Memory B cell (primary cell): ENCODE data around the gene KRT35.
"Not testable (repeated sequence)": the region's sequence is repeated elsewhere in the genome, so short reads cannot be mapped to it uniquely, and the experiment has no call there.

ENCODE experiments used
- ATAC-seq: fragments of 150-1000 bp; cut with Tn5 transposase; 2 replicates; pipeline ENCODE4 v1.10.0; 2021; ENCODE audit warnings: low read depth, mild to moderate bottlenecking, moderate library complexity
- DNase-seq, 2 donors: peaks; one replicate each; pipeline ENCODE4 v3.0.0; 2022; ENCODE audit warnings: low spot score in 2 of 2
- H3K27ac Mint-ChIP-seq: one replicate; pipeline ENCODE4 v1.8.0; 2022; ENCODE audit warnings: mild to moderate bottlenecking, moderate library complexity, mixed read lengths
- H3K27me3 Mint-ChIP-seq: one replicate; pipeline ENCODE4 v1.8.0; 2022; ENCODE audit warnings: mixed read lengths
- H3K36me3 Mint-ChIP-seq: one replicate; pipeline ENCODE4 v1.8.0; 2022; ENCODE audit warnings: mild to moderate bottlenecking, mixed read lengths
- H3K4me1 Mint-ChIP-seq: one replicate; pipeline ENCODE4 v1.8.0; 2022; ENCODE audit warnings: mixed read lengths
- H3K4me3 Mint-ChIP-seq: one replicate; pipeline ENCODE4 v1.8.0; 2022; ENCODE audit warnings: mild to moderate bottlenecking, moderate library complexity, mixed read lengths
- H3K9me3 Mint-ChIP-seq: one replicate; pipeline ENCODE4 v1.8.0; 2022; ENCODE audit warnings: mixed read lengths

The KRT35 gene

DNA sequence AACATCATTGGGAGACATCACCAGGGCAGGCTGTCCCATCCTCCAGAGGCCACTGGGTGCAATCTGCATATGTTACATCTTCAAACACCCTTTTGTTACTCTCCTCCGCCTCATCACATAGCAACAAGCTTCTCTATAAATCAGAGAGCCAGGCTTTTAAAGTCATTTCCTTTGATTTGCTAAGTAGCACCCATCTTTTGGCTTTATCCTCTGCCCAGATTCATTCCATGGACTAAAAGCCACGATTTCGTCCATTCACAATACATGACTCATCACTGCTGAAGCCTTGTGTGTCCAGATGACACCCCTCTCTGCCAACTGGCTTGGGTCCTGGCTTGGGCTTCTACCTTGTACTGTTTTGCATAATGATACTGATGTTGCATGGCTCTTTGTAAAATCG, 38.2 kb downstream of the KRT35 start:
- H3K27me3 Mint-ChIP-seq, result peaks cover 23% of the 10 kb centered on the region
- DNase-seq, result no peak
- no peaks in the 10 kb centered on the region for H3K9me3 Mint-ChIP-seq
- H3K4me3 Mint-ChIP-seq, result no peak overlapping the region
- H3K4me1 Mint-ChIP-seq, result no peaks in the 10 kb centered on the region
- no peaks in the 10 kb centered on the region for H3K36me3 Mint-ChIP-seq
- H3K27ac Mint-ChIP-seq, result no peak overlapping the region
- ATAC-seq, result no peak

DNA sequence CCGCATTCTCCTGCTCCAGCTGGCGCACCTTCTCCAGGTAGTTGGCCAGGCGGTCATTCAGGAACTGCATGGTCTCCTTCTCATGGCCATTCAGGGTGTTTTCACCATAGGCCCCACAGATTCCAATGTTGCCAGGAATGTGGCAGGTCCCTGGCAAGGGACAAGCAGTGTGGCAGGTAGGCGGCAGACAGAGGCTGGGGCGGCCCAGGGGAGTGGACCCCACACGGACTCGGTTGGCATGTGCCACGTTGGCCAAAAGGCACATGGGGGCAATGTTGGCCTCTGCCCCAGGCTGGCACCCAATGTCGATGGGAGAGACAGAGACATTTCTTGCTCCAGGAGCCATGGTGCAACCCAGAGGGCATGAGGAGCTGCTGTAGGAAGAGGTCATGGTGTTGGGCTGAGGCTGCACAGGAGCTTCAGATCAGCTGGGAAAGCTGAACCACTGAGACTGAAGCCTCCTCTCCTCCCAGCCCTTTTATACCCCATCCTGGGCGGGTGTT, 40.4 kb downstream of the KRT35 start, which contains the start of gene KRT38:
Gene KRT38, minus strand, starts transcription at position 453 of the 503 bp plus-strand sequence. Its CDS starts 62 bp downstream, at position 391.
- no peak for ATAC-seq

DNA sequence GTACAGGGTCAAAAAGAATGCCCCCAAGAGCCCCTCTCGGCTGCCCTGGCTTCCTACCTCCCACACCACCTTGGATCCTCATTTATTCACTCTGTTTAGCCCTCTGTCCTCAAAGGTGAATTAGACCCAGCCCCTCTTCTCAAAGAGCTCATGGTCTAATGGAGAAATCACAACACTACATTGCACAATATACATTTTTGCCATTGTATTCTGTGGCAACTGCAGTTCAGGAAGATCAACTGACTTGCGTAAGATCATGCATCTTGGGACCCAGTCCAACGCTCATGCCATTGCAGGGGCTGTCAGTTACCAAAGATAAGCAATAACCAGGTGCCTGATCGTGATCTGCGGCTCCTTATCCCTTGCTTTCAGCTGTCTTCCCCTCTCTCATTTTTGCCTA, 41.6 kb downstream of the KRT35 start:
- DNase-seq (no peak), ATAC-seq (no peak)
- no peak overlapping the region for H3K27ac Mint-ChIP-seq
- H3K36me3 Mint-ChIP-seq, result no peaks in the 10 kb centered on the region
- no peaks in the 10 kb centered on the region for H3K4me1 Mint-ChIP-seq
- no peak overlapping the region for H3K4me3 Mint-ChIP-seq
- H3K9me3 Mint-ChIP-seq, result no peaks in the 10 kb centered on the region
- H3K27me3 Mint-ChIP-seq, result peaks cover 22% of the 10 kb centered on the region

More for the DNA sequence above, 40.4 kb downstream of the KRT35 start, which contains the start of gene KRT38:
- Mint-ChIP-seq H3K4me3 (no peak within 1 kb of the TSS), H3K36me3 (no peaks in the 10 kb centered on the region), H3K9me3 (no peaks in the 10 kb centered on the region), H3K4me1 (no peaks in the 10 kb centered on the region), H3K27me3 (peaks cover 23% of the 10 kb centered on the region), H3K27ac (no peak within 1 kb of the TSS)
- no peak for DNase-seq

DNA sequence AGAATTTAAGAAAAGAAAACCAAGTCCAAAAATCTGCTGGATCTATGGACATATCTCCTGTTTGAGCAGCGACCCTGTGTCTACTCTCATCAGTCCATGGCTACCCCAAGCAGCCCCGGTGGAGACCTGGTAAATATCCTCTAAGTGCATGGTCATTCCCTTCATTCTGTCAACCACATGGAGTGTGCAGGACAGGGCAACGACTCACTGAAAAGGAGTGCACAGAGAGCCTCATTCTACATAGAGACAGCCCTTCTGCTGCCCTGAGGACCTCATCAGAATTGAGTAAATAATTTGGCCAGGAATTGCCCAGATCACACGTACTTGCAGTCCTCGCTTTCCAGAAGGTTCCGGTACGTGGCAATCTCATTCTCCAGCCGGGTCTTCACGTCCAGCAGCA, 43.2 kb downstream of the KRT35 start:
- H3K36me3 Mint-ChIP-seq, result no peaks in the 10 kb centered on the region
- ATAC-seq (no peak), DNase-seq (no peak)
- no peaks in the 10 kb centered on the region for H3K9me3 Mint-ChIP-seq
- H3K27ac Mint-ChIP-seq, result no peak overlapping the region
- no peaks in the 10 kb centered on the region for H3K4me1 Mint-ChIP-seq
- H3K27me3 Mint-ChIP-seq, result peaks cover 20% of the 10 kb centered on the region
- H3K4me3 Mint-ChIP-seq, result no peak overlapping the region

DNA sequence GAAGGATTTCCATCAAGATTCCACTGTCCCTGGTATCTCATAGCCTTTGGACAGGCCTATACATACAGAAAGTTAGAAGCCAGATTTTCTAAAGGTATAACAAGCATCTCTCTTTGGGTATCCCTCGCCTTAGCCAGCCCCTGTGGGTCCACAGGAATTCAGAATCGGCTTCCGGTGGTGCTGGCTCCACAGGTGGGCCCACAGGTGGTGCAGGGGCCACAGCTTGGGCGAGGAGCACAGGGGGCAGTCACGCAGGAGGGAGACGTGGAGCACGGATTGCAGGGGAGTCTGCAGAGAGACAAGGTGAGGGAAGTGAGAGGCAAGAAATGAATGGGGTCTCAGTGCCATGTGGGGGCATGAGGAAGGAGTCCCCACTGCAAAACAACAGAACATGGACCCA, 43.7 kb downstream of the KRT35 start:
- H3K36me3 Mint-ChIP-seq, result no peaks in the 10 kb centered on the region
- ATAC-seq, result no peak
- DNase-seq, result no peak
- H3K27ac Mint-ChIP-seq, result no peak overlapping the region
- no peaks in the 10 kb centered on the region for H3K4me1 Mint-ChIP-seq
- H3K4me3 Mint-ChIP-seq, result no peak overlapping the region
- H3K9me3 Mint-ChIP-seq, result no peaks in the 10 kb centered on the region
- peaks cover 21% of the 10 kb centered on the region for H3K27me3 Mint-ChIP-seq

DNA sequence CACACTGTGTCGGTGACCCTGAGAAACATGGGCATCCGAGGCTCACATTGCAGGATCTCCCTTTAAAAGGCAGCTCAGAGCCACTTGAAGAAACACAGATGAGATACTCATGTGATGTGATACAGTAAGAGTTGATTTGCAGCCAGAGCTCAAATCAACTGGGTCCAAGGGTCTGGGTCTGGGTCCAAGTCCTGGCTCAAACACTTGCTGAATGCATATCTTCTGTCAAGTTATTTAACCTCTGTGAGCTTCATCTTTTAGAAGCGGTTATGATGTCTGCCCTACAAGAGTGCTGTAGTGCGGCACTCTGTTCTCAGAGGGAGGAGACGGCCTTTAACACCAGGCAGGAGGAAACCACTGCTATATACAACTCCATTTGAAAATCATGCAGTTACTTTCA, 46.5 kb downstream of the KRT35 start:
- ATAC-seq, result no peak
- H3K4me3 Mint-ChIP-seq, result no peak overlapping the region
- peaks cover 12% of the 10 kb centered on the region for H3K27me3 Mint-ChIP-seq

DNA sequence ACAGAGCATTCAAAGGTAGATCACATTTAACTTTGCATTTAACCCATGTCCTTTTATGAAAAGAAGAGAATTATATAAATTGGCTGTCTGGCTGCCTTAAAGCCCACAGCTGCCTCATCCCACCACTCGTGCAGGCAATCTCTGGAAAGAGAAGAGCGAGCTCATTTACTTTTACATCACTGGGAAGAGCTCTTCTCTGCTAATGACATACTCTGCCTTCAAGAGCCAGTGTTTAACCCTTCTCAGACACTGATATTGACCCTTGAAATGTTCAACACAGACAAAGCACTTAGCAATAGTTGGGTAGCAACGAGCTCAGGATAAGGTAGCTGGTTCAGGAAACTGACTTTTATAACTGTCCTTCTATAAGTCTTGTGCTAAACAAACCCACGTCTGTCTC, 46.9 kb downstream of the KRT35 start:
- Mint-ChIP-seq H3K36me3 (no peaks in the 10 kb centered on the region), H3K4me3 (no peak overlapping the region), H3K27me3 (peaks cover 10% of the 10 kb centered on the region), H3K27ac (no peak overlapping the region), H3K4me1 (no peaks in the 10 kb centered on the region), H3K9me3 (no peaks in the 10 kb centered on the region)
- no peak for DNase-seq
- ATAC-seq, result no peak

More for the DNA sequence above, 46.5 kb downstream of the KRT35 start:
- Mint-ChIP-seq H3K36me3 (no peaks in the 10 kb centered on the region), H3K9me3 (no peaks in the 10 kb centered on the region), H3K4me1 (no peaks in the 10 kb centered on the region), H3K27ac (no peak overlapping the region)
- DNase-seq, result no peak

DNA sequence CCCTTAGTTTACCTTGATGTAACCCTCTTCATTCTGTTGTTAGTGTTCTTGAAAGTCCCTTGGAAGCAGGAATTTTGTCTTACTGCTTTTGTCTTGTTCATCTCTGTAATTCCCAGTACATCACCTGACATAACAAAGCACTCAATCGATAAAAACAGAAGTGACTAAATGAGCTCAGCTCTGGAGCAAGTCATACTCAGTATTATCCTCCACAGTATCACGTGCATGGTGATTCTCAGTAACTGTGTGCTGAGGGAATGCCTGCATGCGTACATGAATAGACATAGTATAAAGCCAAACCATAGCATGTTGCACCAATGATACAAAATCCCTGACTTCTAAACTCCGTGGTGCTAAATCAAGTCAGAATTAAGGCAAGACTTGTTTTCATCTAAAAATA, 47.4 kb downstream of the KRT35 start:
- H3K4me1 Mint-ChIP-seq, result no peaks in the 10 kb centered on the region
- peaks cover 13% of the 10 kb centered on the region for H3K27me3 Mint-ChIP-seq
- no peak overlapping the region for H3K4me3 Mint-ChIP-seq
- H3K9me3 Mint-ChIP-seq, result no peaks in the 10 kb centered on the region
- DNase-seq, result no peak
- H3K36me3 Mint-ChIP-seq, result no peaks in the 10 kb centered on the region
- no peak for ATAC-seq
- no peak overlapping the region for H3K27ac Mint-ChIP-seq

DNA sequence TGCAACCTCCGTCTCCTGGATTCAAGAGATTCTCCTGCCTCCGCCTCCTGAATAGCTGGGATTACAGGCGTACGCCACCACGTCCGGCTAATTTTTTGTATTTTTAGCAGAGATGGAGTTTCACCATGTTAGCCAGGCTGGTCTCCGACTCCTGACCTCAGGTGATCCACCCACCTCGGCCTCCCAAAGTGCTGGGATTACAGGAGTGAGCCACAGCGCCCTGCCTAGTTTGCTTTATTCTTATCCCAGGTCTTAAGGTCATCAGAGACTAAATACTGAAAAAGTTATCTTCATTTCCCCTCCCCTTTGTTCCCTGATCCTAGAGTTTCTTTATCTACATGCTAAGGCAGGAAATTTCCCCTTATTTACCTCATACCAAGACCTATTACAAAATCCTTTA, 50.6 kb downstream of the KRT35 start:
- not testable (repeated sequence) for DNase-seq, H3K4me3 Mint-ChIP-seq, H3K36me3 Mint-ChIP-seq, H3K4me1 Mint-ChIP-seq, H3K27me3 Mint-ChIP-seq, H3K27ac Mint-ChIP-seq, ATAC-seq, H3K9me3 Mint-ChIP-seq

DNA sequence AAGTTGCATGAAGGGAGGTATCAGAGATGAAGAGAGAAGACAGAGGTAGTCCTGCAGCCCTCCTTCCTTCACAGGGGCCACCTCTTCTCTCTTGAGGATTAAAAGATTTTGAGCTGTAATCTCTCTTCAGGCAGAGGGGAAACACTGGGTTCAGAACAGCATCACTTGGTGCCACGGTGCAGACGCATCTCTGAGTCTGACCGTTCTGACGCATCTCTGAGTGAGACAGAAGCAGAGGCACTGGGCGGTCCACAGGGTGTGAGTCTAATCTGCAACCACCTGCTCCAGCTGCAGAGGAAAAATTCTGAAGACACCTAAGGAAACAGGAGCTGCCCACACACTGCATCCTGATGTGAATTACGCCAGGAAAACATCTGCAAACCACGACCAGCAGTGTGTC, 51.3 kb downstream of the KRT35 start:
- H3K27ac Mint-ChIP-seq, result no peak overlapping the region
- DNase-seq (no peak), ATAC-seq (no peak)
- H3K27me3 Mint-ChIP-seq, result peaks cover 11% of the 10 kb centered on the region
- no peaks in the 10 kb centered on the region for H3K4me1 Mint-ChIP-seq
- no peaks in the 10 kb centered on the region for H3K9me3 Mint-ChIP-seq
- H3K4me3 Mint-ChIP-seq, result no peak overlapping the region
- no peaks in the 10 kb centered on the region for H3K36me3 Mint-ChIP-seq

DNA sequence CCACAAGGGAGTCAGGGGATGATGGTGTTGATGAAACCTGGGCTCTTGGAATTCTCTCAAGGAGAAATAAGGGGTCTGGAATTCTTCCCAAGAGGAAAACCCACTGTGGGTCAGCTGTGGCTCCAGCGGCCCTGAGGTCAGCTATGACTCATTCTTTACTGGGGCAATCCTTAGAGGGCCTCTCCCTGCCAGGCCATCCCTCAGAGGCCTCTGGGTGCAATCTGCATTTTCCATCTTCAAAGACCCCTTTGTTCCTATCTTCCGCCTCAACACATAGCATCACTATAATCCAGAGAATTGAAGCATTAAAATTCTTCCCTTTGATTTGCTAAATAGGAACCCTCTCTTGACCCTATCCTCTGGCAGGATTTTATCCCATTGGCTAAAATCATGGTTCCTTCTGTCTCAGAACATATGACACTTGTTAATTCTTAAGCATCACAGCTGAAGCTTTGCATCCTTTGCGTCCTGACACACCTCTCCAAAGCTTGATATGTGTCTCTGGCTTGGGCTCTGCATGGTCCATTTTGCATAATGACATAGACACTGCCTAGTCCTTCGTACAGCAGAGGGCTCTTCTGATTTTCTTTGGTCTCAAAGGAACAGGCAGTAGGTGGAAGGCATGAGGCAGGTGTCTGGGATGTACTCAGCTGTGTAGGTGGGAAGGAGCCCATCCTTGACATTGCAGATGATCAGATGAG, 52.2 kb downstream of the KRT35 start:
- DNase-seq (no peak), ATAC-seq (no peak)

More for the DNA sequence above, 52.2 kb downstream of the KRT35 start:
- no peaks in the 10 kb centered on the region for H3K4me1 Mint-ChIP-seq
- H3K36me3 Mint-ChIP-seq, result no peaks in the 10 kb centered on the region
- peaks cover 8% of the 10 kb centered on the region for H3K27me3 Mint-ChIP-seq
- H3K9me3 Mint-ChIP-seq, result no peaks in the 10 kb centered on the region
- no peak overlapping the region for H3K27ac Mint-ChIP-seq
- H3K4me3 Mint-ChIP-seq, result no peak overlapping the region
